Measurements from ENCODE around the gene FGGY. TPM values are rescaled to one million over a fixed set of nuclear protein-coding genes. Genes with fewer than 3 reads are reported as not detected.
"Not testable (repeated sequence)": the region's sequence is repeated elsewhere in the genome, so short reads cannot be mapped to it uniquely, and the experiment has no call there.

Gene FGGY
- total RNA-seq, 1 donor from 2014 or later: 9.0 TPM

- Mint-ChIP-seq H3K4me1 (ENCODE audit: low read depth) (peaks cover 6% of the 10 kb centered on the region), H3K27me3 (ENCODE audit: low read depth) (no peaks in the 10 kb centered on the region), H3K36me3 (ENCODE audit: low read depth) (peaks cover 5% of the 10 kb centered on the region), H3K9me3 (ENCODE audit: low read depth) (peaks cover 8% of the 10 kb centered on the region), H3K4me3 (ENCODE audit: unreplicated experiment) (no peak overlapping the region), H3K27ac (ENCODE audit: unreplicated experiment) (no peak overlapping the region)
- TF ChIP-seq CTCF (IDR thresholded peaks at IDR 0.05): no peak
- DNase-seq (ENCODE audit: low spot score): no peak
These were observed 160.9 kb downstream of the FGGY start for GRCh38 chr1:59457786-59458185.

GRCh38 chr1:59458884-59459283 is 162.0 kb downstream of the FGGY start:
- Mint-ChIP-seq H3K27me3 (ENCODE audit: low read depth) (no peaks in the 10 kb centered on the region), H3K4me3 (ENCODE audit: unreplicated experiment) (no peak overlapping the region), H3K27ac (ENCODE audit: unreplicated experiment) (no peak overlapping the region), H3K4me1 (ENCODE audit: low read depth) (peaks cover 6% of the 10 kb centered on the region), H3K9me3 (ENCODE audit: low read depth) (peaks cover 8% of the 10 kb centered on the region), H3K36me3 (ENCODE audit: low read depth) (peaks cover 5% of the 10 kb centered on the region)
- DNase-seq (ENCODE audit: low spot score): no peak
- TF ChIP-seq CTCF (IDR thresholded peaks at IDR 0.05): no peak

DNA sequence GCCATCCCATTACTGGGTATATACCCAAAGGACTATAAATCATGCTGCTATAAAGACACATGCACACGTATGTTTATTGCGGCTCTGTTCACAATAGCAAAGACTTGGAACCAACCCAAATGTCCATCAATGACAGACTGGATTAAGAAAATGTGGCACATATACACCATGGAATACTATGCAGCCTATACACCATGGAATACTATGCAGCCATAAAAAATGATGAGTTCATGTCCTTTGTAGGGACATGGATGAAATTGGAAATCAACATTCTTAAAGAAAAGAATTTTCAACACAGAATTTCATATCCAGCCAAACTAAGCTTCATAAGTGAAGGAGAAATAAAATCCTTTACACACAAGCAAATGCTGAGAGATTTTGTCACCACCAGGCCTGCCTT is 166.0 kb downstream of the FGGY start:
- H3K27me3 Mint-ChIP-seq (ENCODE audit: low read depth); H3K36me3 Mint-ChIP-seq (ENCODE audit: low read depth); DNase-seq (ENCODE audit: low spot score); H3K27ac Mint-ChIP-seq (ENCODE audit: unreplicated experiment); H3K4me3 Mint-ChIP-seq (ENCODE audit: unreplicated experiment); H3K4me1 Mint-ChIP-seq (ENCODE audit: low read depth): not testable (repeated sequence)
- H3K9me3 Mint-ChIP-seq (ENCODE audit: low read depth): peaks cover 14% of the 10 kb centered on the region

DNA sequence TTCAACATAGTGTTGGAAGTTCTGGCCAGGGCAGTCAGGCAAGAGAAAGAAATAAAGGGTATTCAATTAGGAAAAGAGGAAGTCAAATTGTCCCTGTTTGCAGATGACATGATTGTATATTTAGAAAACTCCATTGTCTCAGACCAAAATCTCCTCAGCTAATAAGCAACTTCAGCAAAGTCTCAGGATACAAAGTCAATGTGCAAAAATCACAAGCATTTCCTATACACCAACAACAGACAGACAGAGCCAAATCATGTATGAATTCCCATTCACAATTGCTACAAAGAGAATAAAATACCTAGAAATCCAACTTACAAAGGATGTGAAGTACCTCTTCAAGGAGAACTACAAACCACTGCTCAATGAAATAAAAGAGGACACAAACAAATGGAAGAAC is 168.6 kb downstream of the FGGY start:
- DNase-seq (ENCODE audit: low spot score); H3K36me3 Mint-ChIP-seq (ENCODE audit: low read depth); H3K27ac Mint-ChIP-seq (ENCODE audit: unreplicated experiment); H3K4me3 Mint-ChIP-seq (ENCODE audit: unreplicated experiment); H3K4me1 Mint-ChIP-seq (ENCODE audit: low read depth); H3K27me3 Mint-ChIP-seq (ENCODE audit: low read depth): not testable (repeated sequence)
- peaks cover 17% of the 10 kb centered on the region for H3K9me3 Mint-ChIP-seq (ENCODE audit: low read depth)

- peaks cover 14% of the 10 kb centered on the region for H3K9me3 Mint-ChIP-seq (ENCODE audit: low read depth)
- no peaks in the 10 kb centered on the region for H3K4me1 Mint-ChIP-seq (ENCODE audit: low read depth)
- H3K36me3 Mint-ChIP-seq (ENCODE audit: low read depth): peaks cover 6% of the 10 kb centered on the region
- no peak overlapping the region for H3K4me3 Mint-ChIP-seq (ENCODE audit: unreplicated experiment)
- no peaks in the 10 kb centered on the region for H3K27me3 Mint-ChIP-seq (ENCODE audit: low read depth)
- no peak for DNase-seq (ENCODE audit: low spot score)
- TF ChIP-seq CTCF (IDR thresholded peaks at IDR 0.05): no peak
- H3K27ac Mint-ChIP-seq (ENCODE audit: unreplicated experiment): no peak overlapping the region
These were observed 172.0 kb downstream of the FGGY start for GRCh38 chr1:59468828-59469428.

DNA sequence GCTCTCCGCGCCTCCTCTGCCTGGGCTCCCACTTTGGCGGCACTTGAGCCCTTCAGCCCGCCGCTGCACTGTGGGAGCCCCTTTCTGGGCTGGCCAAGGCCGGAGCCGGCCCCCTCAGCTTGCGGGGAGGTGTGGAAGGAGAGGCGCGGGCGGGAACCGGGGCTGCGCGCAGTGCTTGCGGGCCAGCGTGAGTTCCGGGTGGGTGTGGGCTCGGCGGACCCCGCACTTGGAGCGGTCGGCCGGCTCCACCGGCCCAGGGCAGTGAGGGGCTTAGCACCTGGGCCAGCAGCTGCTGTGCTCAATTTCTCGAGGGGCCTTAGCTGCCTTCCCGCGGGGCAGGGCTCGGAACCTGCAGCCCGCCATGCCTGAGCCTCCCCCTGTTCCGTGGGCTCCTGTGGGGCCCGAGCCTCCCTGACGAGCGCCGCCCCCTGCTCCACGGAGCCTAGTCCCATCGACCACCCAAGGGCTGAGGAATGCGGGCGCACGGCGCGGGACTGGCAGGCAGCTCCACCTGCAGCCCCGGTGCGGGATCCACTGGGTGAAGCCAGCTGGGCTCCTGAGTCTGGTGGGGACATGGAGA is 175.2 kb downstream of the FGGY start:
- H3K36me3 Mint-ChIP-seq (ENCODE audit: low read depth); H3K27me3 Mint-ChIP-seq (ENCODE audit: low read depth); H3K9me3 Mint-ChIP-seq (ENCODE audit: low read depth); H3K4me3 Mint-ChIP-seq (ENCODE audit: unreplicated experiment); DNase-seq (ENCODE audit: low spot score); H3K27ac Mint-ChIP-seq (ENCODE audit: unreplicated experiment): not testable (repeated sequence)
- peaks cover 16% of the 10 kb centered on the region for H3K4me1 Mint-ChIP-seq (ENCODE audit: low read depth)

- H3K36me3 Mint-ChIP-seq (ENCODE audit: low read depth): peaks cover 4% of the 10 kb centered on the region
- peaks cover 9% of the 10 kb centered on the region for H3K9me3 Mint-ChIP-seq (ENCODE audit: low read depth)
- TF ChIP-seq CTCF (IDR thresholded peaks at IDR 0.05): no peak
- H3K27ac Mint-ChIP-seq (ENCODE audit: unreplicated experiment): no peak overlapping the region
- no peak overlapping the region for H3K4me3 Mint-ChIP-seq (ENCODE audit: unreplicated experiment)
- DNase-seq (ENCODE audit: low spot score): no peak
- no peaks in the 10 kb centered on the region for H3K27me3 Mint-ChIP-seq (ENCODE audit: low read depth)
- peaks cover 19% of the 10 kb centered on the region for H3K4me1 Mint-ChIP-seq (ENCODE audit: low read depth)
These were observed 176.9 kb downstream of the FGGY start for GRCh38 chr1:59473831-59474230.

Measured in chondrocyte (in vitro differentiated cells).